ENCODE data around the gene ARFGAP1.

Gene ARFGAP1

DNA sequence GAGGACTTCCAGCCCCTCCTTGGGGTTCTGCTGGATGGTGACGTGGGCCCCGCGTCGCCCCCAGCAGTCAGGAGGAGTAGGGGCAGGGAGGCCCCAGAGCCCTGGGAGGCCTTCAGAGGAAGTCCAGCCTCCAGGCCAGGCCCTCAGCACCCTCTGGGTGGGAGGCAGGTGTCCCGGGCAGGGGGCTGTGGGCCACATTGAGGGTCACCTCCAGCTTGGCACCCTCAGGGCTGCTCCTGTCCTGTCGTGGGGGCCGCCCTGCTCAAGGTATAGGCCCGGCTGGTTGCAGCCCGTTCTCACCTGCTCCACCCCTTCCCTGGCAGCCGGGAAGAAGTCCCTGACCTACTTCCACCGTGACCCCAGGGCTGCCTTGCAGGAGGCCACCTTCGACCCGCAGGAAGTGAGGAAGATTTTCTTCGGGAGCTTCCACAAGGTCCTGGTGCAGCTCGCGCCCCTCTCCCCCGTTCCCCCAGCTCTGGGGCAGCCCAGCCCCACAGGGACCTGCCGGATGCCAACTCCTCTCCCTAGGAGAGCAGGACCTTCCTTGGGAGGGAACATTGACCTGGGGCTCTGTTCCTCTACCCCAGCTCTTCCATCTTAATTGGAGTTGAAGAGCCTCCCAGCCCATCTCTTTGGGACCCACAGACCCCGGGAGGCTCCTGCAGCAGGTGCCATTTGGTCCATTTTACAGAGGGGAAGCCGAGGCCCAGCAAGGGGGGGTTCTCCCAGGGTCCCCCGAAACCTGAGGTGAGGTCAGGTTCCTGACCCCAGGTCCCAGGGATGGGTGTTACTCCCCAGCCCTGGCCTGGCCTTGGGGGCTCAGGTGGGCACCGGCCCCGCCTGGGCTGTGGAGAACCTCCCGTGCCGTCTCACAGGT is 46.8 kb downstream of the ARFGAP1 start:
- no peak for DNase-seq (ENCODE audit: low read depth in 2 of 2)

DNA sequence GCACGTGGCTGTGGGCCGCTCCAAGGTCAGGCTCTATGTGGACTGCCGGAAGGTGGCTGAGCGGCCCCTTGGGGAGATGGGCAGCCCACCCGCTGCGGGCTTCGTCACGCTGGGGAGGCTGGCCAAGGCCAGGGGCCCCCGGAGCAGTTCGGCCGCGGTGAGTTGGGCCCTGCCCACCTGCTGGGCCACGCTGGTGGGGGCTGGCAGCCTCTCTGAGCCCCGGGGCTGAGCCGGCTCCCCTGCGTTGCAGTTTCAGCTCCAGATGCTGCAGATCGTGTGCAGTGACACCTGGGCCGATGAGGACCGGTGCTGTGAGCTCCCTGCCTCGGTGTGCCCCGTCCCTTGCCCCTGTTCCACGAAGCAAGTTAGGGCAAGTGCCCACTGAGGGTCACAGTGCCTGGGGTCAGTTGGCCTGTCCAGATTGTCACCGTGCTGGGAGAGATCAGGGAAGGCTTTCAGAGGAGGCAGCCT is 47.5 kb downstream of the ARFGAP1 start:
- no peak for DNase-seq (ENCODE audit: low read depth in 2 of 2)

DNA sequence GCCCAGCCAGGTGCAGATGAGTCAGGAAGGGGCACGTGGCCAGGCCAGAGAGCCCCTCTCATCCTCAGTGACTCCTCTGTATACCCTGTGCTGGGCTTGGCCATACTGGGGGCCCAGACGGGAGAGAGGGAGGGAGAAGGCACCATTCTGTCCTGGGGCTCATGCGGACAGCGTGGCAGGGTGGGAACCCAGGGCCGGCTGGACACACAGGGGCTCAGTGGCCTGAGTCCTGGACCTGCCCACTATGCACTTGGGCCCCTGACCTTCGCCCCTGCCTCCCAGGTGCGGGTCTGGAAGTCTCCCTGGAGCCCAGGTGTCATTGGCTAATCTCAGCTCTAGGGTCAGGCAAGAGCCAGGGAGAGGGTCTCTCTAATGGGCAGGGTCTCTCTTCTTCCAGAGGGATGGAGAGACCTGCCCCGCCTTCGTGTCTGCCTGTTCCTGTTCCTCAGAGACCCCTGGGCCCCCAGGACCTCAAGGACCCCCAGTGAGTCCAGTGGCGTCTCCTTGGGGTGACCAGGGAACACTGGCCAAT is 48.1 kb downstream of the ARFGAP1 start:
- DNase-seq (ENCODE audit: low read depth in 2 of 2): no peak

DNA sequence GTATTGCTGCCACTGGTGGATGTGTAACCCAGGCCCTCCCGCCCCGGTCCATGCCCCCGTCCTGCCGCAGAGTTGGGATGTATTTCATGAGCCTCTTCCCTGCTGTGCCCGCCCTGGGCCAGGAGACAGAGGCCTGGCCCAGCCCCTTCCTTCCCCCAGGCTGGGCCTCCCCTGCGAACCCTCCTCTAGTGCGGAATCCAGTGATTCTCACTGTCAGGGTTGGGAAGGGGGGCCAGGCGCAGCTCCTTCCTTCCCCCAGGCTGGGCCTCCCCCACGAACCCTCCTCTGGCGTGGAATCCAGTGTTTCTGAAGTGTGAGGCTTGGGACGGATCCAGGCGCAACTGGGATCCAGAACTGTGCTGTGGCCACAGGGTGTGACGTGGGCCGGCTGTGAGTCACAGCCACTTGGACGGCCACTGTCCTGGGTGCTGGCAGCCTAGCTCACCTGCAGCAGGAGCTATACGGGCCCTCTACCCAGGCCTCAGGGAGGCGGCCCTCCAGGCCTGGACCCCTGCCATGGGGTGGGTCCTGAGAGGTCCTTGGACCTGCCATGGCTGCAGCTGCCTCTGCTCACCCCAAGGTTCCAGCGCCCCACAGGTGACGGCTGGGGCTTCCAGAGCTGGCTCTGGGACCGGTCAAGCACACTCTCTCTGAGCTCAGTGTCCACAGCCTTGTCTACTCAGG is 48.7 kb downstream of the ARFGAP1 start:
- DNase-seq (ENCODE audit: low read depth in 2 of 2): no peak

DNA sequence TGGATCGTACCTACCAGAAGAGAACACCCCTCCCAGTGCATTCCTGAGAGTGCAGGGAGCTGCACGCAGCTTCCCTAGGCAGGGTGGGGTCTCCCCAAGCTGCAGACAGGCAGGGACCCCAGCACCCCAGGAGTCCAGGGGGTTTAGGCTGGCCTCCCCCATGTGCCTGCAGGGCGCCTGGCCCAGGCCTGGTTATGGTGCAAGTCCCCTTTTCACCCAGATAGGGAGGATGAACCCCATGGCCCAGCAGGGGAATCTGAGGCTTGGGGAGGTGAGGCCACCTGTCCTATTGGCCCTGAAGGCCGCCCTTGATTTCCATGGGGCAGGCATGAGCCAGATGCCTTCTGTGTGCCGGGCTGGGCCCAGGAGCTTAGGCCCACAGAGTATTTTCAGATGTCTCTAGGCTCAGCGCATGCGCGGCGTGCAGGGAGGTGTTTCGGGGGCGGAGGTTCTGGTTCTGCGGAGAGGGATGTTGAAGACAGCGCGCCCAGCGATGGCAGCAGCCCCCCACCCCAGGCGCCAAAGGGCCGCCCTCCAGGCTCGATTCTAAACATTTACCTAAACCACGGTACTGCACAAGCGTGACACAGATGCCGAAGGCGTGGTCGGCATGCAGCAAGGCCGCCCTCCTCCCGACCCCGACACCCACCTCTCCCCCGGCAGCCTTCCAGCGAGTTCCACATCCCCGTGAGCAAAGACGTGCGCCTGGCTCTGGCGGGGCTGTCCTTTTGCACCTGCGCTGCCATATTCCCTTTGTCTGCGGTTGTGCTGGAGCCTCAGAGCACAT is 49.7 kb downstream of the ARFGAP1 start:
- DNase-seq (ENCODE audit: low read depth in 2 of 2): no peak

DNA sequence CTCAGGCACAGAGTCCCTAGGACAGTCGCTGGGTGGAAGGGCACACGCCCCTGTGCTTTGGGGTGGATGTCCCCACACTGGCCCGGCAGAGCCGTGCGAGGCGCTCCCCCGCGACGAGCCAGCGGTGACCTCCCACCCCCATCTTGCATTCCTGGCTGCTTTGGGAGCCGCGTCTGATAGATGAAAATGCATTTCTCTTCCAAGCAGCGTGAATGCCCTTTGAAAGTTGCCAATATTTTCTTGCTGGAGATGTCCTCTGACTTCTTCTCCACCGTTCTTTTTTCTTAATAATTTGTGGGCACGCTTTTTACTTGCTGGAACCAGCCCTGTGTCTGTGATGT is 50.3 kb downstream of the ARFGAP1 start:
- no peak for DNase-seq (ENCODE audit: low read depth in 2 of 2)

DNA sequence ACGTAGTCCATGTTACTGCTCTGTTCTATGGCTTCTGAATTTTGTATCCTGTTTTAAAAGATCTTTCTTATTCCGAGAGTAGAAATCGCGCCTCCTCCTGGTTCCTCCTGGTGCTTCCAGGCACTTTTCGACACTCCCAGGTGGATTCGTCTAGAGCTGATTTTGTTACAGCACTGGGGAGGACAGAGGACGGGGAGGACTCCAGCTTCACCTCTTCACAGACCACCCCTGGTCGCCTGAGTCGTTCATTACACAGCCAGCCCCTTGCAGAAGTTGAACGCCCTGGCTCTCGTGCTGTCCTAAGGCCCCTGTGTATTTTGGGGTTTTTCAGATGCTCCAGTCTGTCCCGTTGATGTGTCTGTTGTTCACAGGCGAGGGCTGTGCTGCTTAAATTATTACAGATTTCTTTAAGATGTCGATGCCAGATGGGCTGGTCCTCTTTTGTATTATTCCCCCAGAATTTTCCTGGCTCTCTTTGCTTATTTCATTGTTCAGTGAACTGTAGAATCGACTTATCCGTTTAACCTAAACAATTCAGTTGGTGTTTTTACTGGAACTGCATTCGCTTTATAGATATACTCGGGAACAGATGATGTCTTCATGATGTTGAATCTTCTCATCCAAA is 50.9 kb downstream of the ARFGAP1 start:
- no peak for DNase-seq (ENCODE audit: low read depth in 2 of 2)

DNA sequence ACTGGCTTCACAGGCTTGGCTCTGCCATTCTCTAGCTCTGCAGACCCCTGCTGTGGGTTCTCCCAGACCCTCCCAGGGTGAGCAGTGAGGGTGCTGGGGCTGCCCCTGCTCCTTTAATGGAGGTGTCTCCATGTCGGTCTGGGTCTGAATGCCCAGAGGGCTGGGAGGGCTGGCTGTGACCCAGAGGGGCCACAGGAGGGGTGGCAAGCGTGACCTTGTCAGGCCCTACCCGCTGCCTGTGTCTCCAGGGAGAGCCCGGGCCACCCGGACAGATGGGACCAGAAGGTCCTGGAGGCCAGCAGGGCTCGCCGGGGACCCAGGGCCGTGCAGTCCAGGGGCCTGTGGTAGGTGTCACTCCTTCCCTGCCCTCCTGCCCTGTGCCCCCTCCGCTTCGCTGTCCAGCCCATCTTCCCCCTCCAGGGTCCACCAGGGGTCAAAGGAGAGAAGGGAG is 52.4 kb downstream of the ARFGAP1 start:
- DNase-seq (ENCODE audit: low read depth in 2 of 2): no peak

DNA sequence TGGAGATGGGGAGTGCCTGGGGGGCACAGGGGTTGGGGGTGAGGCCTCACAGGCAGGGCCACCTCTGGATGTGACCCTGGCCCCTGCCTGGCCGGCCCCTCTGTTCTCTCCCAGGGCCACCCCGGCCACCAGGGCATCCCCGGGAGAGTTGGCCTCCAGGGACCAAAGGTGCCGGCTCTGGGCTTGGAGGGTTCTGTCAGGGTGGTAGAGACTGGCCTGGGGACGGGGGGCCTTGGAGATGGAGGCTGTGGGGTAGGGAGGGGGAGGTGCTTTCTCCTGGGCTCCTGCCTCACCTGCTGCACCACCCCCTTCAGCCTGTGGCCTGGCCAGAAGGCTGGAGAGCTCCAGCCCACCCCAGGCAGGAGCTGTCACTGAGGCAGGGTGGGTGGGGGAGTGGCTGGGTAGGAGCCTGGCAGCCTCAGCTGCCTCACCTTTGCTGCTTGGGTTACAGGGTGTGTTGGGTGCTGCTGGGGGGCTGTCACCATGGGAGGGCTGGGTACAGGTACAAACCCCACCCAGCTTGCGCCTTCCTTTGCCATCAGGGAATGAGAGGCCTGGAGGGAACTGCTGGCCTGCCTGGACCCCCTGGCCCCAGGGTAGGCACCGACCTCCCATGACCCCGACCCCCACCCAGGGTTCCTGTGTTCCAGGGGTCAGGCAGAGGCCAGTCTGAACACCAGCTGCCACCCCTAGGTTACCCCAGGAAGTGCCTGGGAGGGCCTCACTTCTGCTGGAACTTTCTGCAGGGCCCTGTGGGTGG is 53.1 kb downstream of the ARFGAP1 start:
- no peak for DNase-seq (ENCODE audit: low read depth in 2 of 2)

DNA sequence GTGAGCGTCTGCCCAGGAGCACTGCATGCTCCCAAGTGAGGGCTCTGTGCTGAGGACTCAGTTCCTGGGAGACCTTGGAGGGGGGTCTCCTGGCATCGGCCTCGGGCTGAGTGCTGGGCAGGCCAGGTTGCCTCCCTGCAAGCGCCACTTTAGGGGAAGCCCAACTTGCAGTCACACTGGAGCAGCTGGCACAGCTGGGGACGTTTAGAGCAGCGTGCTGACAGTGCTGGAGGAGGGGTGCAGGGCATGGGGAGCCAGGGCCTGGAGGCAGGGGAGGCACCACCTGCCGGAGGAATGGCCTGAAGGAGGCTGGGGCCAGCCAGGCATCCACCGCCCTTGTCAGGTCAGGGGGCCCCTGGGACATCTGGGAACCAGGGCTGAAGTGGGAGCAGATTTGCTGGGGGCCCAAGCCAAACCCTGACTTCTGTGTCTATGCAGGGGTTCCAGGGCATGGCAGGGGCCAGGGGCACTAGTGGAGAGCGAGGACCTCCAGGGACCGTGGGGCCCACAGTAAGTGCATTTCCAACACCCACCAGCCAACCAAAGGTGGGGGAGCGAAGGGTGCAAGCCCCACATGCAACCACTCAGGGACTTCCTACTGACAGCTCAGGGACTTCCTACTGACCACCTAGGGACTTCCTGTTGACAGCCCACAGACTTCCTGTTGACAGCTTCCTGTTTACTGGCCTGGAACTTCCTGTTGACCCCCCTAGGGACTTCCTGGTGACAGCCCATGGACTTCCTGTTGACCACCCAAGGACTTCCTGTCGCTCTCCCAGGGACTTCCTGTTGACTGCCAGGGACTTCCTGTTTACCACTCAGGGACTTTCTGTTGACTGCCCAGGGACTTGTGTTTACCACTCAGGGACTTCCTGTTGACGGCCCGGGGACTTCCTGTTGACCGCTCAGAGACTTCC is 54.0 kb downstream of the ARFGAP1 start:
- DNase-seq (ENCODE audit: low read depth in 2 of 2): no peak

DNA sequence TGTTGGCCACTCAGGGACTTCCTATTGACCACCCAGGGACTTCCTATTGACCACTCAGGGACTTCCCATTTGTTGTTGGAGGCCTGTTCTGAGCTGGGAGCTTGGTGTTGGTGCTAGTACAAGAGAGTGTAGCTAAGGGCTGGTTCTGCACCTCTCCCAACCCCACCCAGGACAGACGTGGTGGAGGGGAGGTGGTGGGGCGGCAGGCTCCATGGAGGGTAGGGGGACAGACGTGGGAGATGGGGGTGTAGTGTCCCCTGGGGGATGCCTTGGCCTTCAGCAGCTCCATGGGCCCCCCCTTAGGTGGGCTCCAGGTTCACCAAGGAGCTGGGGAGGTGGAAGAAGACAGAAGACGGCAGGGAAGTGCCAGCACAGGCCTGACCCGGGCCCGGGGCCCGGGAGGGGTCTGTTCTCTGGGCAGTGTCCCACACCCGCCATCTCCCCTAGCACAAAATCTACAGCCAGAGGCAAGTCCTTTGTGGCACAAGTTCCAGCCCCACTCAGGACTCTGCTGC is 54.7 kb downstream of the ARFGAP1 start:
- DNase-seq (ENCODE audit: low read depth in 2 of 2): no peak

DNA sequence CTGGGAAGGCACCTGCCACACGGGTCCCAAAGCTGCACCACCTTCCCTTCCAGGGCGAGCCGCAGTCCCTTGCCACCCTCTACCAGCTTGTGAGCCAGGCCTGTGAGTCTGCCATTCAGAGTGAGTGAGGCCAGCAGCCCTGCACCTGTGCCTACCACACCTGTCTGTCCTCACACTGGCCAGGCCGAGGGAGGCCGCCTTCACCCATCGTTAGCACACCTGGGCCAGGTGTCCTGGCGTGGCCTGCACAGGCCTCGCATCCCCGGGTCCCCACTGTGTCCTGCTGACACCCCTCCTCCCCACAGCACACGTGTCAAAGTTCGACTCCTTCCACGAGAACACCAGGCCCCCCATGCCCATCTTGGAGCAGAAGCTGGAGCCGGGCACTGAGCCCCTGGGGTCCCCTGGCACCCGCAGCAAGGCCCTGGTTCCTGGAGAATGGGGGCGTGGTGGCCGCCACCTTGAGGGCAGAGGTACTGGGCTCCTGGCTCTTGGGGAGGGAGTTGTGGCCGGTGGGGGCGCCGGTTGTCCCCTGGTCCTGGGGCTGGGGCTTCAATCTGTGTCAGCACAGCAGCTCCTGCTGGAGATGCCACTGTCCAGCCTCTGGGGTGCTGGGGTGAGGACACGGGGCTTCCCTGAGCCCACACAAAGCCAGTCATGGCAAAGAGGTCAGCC is 55.5 kb downstream of the ARFGAP1 start:
- no peak for DNase-seq (ENCODE audit: low read depth in 2 of 2)

DNA sequence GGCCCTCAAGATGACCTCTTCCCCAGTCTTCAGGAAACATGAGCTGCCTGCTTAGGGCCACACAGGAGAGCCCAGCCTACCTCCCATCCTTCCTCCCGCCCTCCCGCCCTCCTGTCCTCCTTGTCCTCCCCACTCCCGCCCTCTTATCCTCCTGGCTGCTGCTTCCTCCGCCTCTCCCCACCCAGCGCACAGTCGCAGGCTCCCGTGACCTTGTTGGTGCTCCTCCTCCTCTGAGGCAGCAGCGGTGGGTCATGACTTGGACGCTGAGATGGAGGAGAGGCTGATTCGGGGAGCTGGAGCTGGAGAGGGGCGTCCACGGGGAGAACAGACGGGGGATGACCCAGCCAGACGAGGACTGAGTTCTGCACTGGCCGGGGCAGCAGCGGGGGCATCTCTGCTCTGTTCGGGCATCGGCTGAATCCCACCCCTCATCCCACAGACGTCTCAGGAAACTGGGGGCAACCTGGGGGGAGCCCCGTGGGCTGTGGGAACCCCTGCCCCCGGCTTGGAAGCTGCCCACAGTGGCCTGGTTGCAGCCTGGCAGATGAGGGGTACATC is 56.2 kb downstream of the ARFGAP1 start:
- DNase-seq (ENCODE audit: low read depth in 2 of 2): no peak

DNA sequence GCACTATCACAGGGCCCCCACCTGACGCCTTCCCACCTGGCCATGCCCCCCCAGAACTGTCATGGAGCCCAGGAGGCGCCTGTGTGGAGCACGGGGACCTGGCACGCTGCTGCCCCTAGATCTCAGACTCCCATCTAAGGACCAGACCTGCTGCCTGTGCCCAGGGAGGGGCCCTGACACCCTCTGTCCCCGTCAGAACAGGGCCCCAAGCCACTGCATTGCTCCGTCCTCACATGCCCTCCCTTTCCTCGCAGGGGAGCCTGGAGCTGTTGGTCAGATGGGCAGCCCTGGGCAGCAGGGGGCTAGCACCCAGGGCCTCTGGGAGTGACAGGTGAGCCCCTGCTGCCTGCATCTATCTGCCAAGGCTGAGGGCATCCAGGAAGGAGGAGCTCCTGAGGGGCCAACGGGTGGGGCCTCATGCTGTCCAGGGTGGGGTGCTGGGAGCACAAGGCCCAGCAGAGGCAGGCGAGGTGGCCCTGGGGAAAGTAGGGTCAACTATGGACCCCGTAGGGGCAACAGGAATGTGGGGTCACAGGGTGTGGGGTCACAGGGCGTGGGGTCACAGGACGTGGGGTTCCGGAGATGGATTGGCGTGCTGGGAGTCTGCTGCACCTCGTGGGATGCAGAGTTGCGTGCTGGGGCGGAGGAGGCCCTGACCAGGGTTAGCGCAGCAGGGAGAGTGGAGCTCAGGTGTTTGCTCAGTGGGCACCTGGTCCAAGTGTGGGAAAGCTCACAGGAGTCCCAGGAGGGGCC is 56.9 kb downstream of the ARFGAP1 start:
- no peak for DNase-seq (ENCODE audit: low read depth in 2 of 2)

DNA sequence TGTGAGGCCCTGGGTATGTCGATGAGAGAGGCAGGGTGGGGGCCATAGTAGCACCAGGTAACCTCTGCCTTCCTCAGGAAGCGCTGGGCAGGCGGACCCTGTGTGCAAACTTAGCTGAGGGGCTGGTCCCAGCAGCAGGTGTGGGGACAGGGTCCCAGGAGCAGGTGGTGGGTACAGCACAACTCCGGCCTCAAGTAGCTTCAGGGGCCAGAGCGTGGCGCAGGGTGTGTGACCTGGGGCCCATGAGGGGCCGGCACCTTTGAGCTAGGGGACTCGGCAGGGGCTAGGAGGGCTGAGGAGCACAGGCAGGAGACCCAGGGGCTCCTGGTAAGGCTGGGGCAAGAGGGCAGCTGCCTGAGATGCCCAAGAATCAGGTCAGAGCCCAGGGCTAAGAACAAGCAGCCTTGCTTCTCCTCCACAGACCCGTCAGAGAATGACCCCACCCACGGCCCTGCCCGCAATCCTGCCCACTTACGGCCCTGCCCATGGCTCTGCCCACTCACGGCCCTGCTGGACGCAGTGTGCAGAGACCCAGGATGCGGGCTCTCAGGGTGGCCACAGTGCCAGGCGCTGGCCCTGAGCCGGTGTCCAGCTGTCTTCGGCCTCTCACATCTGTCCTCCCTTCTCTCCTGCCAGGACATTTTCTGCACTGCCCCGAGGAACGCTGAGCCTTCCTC is 57.6 kb downstream of the ARFGAP1 start:
- DNase-seq (ENCODE audit: low read depth in 2 of 2): no peak

DNA sequence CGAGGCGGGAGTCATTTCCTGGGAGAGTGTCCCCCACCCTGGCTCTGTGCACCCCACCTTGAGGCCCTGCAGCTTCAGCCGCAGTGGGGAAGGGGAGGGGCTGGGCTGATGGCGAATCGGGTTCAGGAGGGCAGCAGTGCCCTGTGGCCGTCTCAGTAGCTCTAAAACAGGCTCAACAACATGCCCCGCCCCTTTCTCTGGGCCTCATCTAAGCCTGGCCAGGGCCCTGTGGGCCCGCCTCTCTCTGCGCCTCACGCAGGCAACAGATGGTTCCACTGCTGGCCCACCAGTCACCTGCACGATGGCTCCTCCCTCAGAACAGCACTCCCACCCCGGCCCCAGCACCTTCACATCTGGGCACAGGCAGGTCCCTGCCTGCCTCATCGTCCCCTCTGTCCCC is 58.3 kb downstream of the ARFGAP1 start:
- no peak for DNase-seq (ENCODE audit: low read depth in 2 of 2)

DNA sequence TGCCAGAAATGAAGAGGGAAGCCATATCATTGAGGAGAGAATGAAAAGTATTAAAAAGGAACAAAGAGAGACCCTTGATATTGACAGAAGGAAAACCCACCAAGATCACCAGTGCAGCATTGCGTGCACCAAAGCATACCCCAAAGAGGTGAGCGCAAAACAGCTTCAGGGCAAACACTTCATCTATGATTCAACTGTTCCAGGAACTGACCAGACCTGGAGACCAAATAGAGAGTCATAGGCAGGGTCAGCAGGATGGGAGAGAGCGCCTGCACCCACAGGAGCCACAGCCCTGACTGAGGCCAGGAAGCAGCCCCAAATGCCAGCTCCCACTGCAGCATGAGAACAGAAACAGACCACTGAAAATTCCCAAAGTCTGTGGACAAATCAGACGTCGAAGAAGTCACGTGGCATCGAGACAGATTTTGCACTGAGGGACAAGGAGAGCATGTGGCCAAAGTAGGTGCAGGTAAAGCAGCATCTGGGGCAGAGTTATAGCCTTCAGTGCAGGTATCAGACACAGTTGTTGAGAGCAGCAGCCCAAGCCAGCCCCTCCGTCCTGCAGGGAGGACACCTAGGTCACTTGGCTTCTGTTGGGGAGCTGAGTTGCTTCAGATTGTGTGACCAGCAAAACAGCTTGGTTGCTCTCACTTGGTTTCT is 59.3 kb downstream of the ARFGAP1 start:
- DNase-seq (ENCODE audit: low read depth in 2 of 2): no peak
